ENCODE data around the gene ABHD11. TPM values are rescaled to one million over a fixed set of nuclear protein-coding genes. Genes with fewer than 3 reads are reported as not detected.

Gene ABHD11
- total and polyA plus RNA-seq, 4 donors, result 22.2 to 52.9 (median 40.3) TPM

GRCh38 chr7:73728551-73728950, 10.1 kb downstream of the ABHD11 start:
- no peaks in the 10 kb centered on the region for H3K27me3 ChIP-seq (ENCODE audit: control insufficient read depth in 3 of 3, insufficient read depth in 3 of 3, low read length in 2 of 3)
- H3K4me3 ChIP-seq, result no peak overlapping the region
- no peak overlapping the region for H3K27ac ChIP-seq (ENCODE audit: low read depth in 1 of 2, low read length in 1 of 2)
- 55 to 61% methylated on average over 5 of the region's 5 CpGs for WGBS, 2 donors
- H3K9ac ChIP-seq (ENCODE audit: insufficient read depth in 1 of 2, low read length in 2 of 2), result no peak overlapping the region
- H3K4me1 ChIP-seq (ENCODE audit: control insufficient read depth in 5 of 5, insufficient read depth in 5 of 5, low read length in 5 of 5), result no peaks in the 10 kb centered on the region
- H3K36me3 ChIP-seq (ENCODE audit: control insufficient read depth in 4 of 4, insufficient read depth in 4 of 4, low read length in 4 of 4), result no peaks in the 10 kb centered on the region
- ATAC-seq (ENCODE audit: insufficient read depth, low FRiP score), result no peak
- peaks cover 0 to 1% (median 0%) of the 10 kb centered on the region in 4 donors for H3K9me3 ChIP-seq (ENCODE audit: control insufficient read depth in 4 of 4, insufficient read depth in 3 of 4, low read length in 3 of 4)
- DNase-seq, result no peak
- no peak for TF ChIP-seq CTCF (IDR thresholded peaks at IDR 0.05; ENCODE audit: control extremely low read depth, extremely low read depth)

GRCh38 chr7:73727952-73728351, 10.7 kb downstream of the ABHD11 start:
- WGBS, 2 donors, result 54 to 68% methylated on average over 3 of the region's 3 CpGs
- no peaks in the 10 kb centered on the region for H3K27me3 ChIP-seq (ENCODE audit: control insufficient read depth in 3 of 3, insufficient read depth in 3 of 3, low read length in 2 of 3)
- no peaks in the 10 kb centered on the region for H3K4me1 ChIP-seq (ENCODE audit: control insufficient read depth in 5 of 5, insufficient read depth in 5 of 5, low read length in 5 of 5)
- TF ChIP-seq CTCF (IDR thresholded peaks at IDR 0.05; ENCODE audit: control extremely low read depth, extremely low read depth), result no peak
- no peak overlapping the region for H3K27ac ChIP-seq (ENCODE audit: low read depth in 1 of 2, low read length in 1 of 2)
- ATAC-seq (ENCODE audit: insufficient read depth, low FRiP score), result no peak
- peaks cover 0 to 1% (median 0%) of the 10 kb centered on the region in 4 donors for H3K9me3 ChIP-seq (ENCODE audit: control insufficient read depth in 4 of 4, insufficient read depth in 3 of 4, low read length in 3 of 4)
- H3K4me3 ChIP-seq, result no peak overlapping the region
- DNase-seq, result no peak
- no peaks in the 10 kb centered on the region for H3K36me3 ChIP-seq (ENCODE audit: control insufficient read depth in 4 of 4, insufficient read depth in 4 of 4, low read length in 4 of 4)
- H3K9ac ChIP-seq (ENCODE audit: insufficient read depth in 1 of 2, low read length in 2 of 2), result no peak overlapping the region

- no peaks in the 10 kb centered on the region for H3K27me3 ChIP-seq (ENCODE audit: control insufficient read depth in 3 of 3, insufficient read depth in 3 of 3, low read length in 2 of 3)
- no peaks in the 10 kb centered on the region for H3K9me3 ChIP-seq (ENCODE audit: control insufficient read depth in 4 of 4, insufficient read depth in 3 of 4, low read length in 3 of 4)
- no peak overlapping the region for H3K9ac ChIP-seq (ENCODE audit: insufficient read depth in 1 of 2, low read length in 2 of 2)
- H3K4me1 ChIP-seq (ENCODE audit: control insufficient read depth in 5 of 5, insufficient read depth in 5 of 5, low read length in 5 of 5), result peaks cover 0 to 1% (median 0%) of the 10 kb centered on the region in 5 donors
- no peak for TF ChIP-seq CTCF (IDR thresholded peaks at IDR 0.05; ENCODE audit: control extremely low read depth, extremely low read depth)
- no peaks in the 10 kb centered on the region for H3K36me3 ChIP-seq (ENCODE audit: control insufficient read depth in 4 of 4, insufficient read depth in 4 of 4, low read length in 4 of 4)
- WGBS, 2 donors, result 66 to 78% methylated on average over 1 of the region's 1 CpG
- DNase-seq (no peak), ATAC-seq (ENCODE audit: insufficient read depth, low FRiP score) (no peak)
- no peak overlapping the region for H3K4me3 ChIP-seq
- no peak overlapping the region for H3K27ac ChIP-seq (ENCODE audit: low read depth in 1 of 2, low read length in 1 of 2)
These were observed 12.5 kb downstream of the ABHD11 start for GRCh38 chr7:73726083-73726466.

GRCh38 chr7:73723813-73724212, 14.8 kb downstream of the ABHD11 start:
- no peaks in the 10 kb centered on the region for H3K9me3 ChIP-seq (ENCODE audit: control insufficient read depth in 4 of 4, insufficient read depth in 3 of 4, low read length in 3 of 4)
- no peak overlapping the region for H3K4me3 ChIP-seq
- no peak overlapping the region for H3K9ac ChIP-seq (ENCODE audit: insufficient read depth in 1 of 2, low read length in 2 of 2)
- 90 to 92% methylated on average over 3 of the region's 3 CpGs for WGBS, 2 donors
- no peak for DNase-seq
- ATAC-seq (ENCODE audit: insufficient read depth, low FRiP score), result no peak
- no peaks in the 10 kb centered on the region for H3K27me3 ChIP-seq (ENCODE audit: control insufficient read depth in 3 of 3, insufficient read depth in 3 of 3, low read length in 2 of 3)
- no peak overlapping the region for H3K27ac ChIP-seq (ENCODE audit: low read depth in 1 of 2, low read length in 1 of 2)
- H3K4me1 ChIP-seq (ENCODE audit: control insufficient read depth in 5 of 5, insufficient read depth in 5 of 5, low read length in 5 of 5), result peaks cover 0 to 9% (median 0%) of the 10 kb centered on the region in 5 donors
- no peak for TF ChIP-seq CTCF (IDR thresholded peaks at IDR 0.05; ENCODE audit: control extremely low read depth, extremely low read depth)
- H3K36me3 ChIP-seq (ENCODE audit: control insufficient read depth in 4 of 4, insufficient read depth in 4 of 4, low read length in 4 of 4), result no peaks in the 10 kb centered on the region

All from lung (tissue), 12 donors.